Neuronal stem cell (in vitro differentiated cells): ENCODE measurements around the gene GALNTL6.

Experiments
- DNase-seq: peaks from one replicate; pipeline ENCODE4 v3.0.0-alpha.2; 2013; ENCODE audit warnings: low spot score
- H2AFZ ChIP-seq: one replicate; pipeline ENCODE4 v1.6.1; 2013; ENCODE audit warnings: mild to moderate bottlenecking, low read length, inconsistent platforms
- H2AK5ac ChIP-seq: 2 replicates; pipeline ENCODE4 v1.6.1; 2013; ENCODE audit warnings: low read depth, mild to moderate bottlenecking, inconsistent platforms, low read length, moderate library complexity, mixed read lengths
- H2BK120ac ChIP-seq: 2 replicates; pipeline ENCODE4 v1.6.1; 2013; ENCODE audit warnings: low read depth, mild to moderate bottlenecking, inconsistent platforms, low read length, moderate library complexity, mixed read lengths
- H2BK12ac ChIP-seq: one replicate; pipeline ENCODE4 v1.6.1; 2013; ENCODE audit warnings: low read length, inconsistent platforms
- H2BK15ac ChIP-seq: 2 replicates; pipeline ENCODE4 v1.6.1; 2013; ENCODE audit warnings: mild to moderate bottlenecking, low read length, inconsistent platforms, mixed read lengths
- H2BK5ac ChIP-seq: one replicate; pipeline ENCODE4 v1.6.1; 2013; ENCODE audit warnings: inconsistent platforms, mild to moderate bottlenecking, low read length, moderate library complexity
- H3K14ac ChIP-seq: one replicate; pipeline ENCODE4 v1.6.1; 2013; ENCODE audit warnings: low read length, inconsistent platforms
- H3K18ac ChIP-seq: 2 replicates; pipeline ENCODE4 v1.6.1; 2013; ENCODE audit warnings: low read length, inconsistent platforms
- H3K23ac ChIP-seq: 2 replicates; pipeline ENCODE4 v1.6.1; 2013; ENCODE audit warnings: low read depth, mild to moderate bottlenecking, mixed read lengths, low read length, inconsistent platforms; ENCODE audit not compliant: poor library complexity
- H3K27ac ChIP-seq: replicated peaks from 3 replicates; pipeline ENCODE4 v1.5.1; 2013; ENCODE audit warnings: low read length, inconsistent platforms
- H3K27me3 ChIP-seq, 3 experiments: 2 replicates each; pipeline ENCODE4 v1.6.1; 2013; ENCODE audit warnings: low read length in 3 of 3, mild to moderate bottlenecking in 2 of 3, inconsistent platforms in 1 of 3, low read depth in 1 of 3, mixed read lengths in 1 of 3, moderate library complexity in 1 of 3; ENCODE audit not compliant: control insufficient read depth in 3 of 3, insufficient read depth in 3 of 3
- H3K36me3 ChIP-seq, 2 donors: replicated peaks in 1 of 2; 2 replicates each; pipeline ENCODE4 v1.6.1; 2013; ENCODE audit warnings: low read length in 2 of 2; ENCODE audit not compliant: control insufficient read depth in 2 of 2, insufficient read depth in 2 of 2
- H3K4ac ChIP-seq: 2 replicates; pipeline ENCODE4 v1.6.1; 2013; ENCODE audit warnings: inconsistent platforms, mild to moderate bottlenecking, low read length, moderate library complexity
- H3K4me1 ChIP-seq, 2 donors: 1 replicate in 1 of 2; 2 replicates in 1 of 2; pipeline ENCODE4 v1.6.1; 2013; ENCODE audit warnings: low read length in 2 of 2, low read depth in 1 of 2; ENCODE audit not compliant: control insufficient read depth in 2 of 2, insufficient read depth in 1 of 2
- H3K4me2 ChIP-seq: one replicate; pipeline ENCODE4 v1.6.1; 2013; ENCODE audit warnings: mild to moderate bottlenecking, low read length, inconsistent platforms; ENCODE audit not compliant: insufficient read depth, poor library complexity, severe bottlenecking
- H3K4me3 ChIP-seq, 2 donors: 2 replicates each; pipeline ENCODE4 v1.5.1; 2013; ENCODE audit warnings: low read length in 2 of 2, mild to moderate bottlenecking in 2 of 2, inconsistent platforms in 1 of 2, moderate library complexity in 1 of 2
- H3K79me1 ChIP-seq: one replicate; pipeline ENCODE4 v1.6.1; 2013; ENCODE audit warnings: low read depth, mild to moderate bottlenecking, inconsistent platforms, low read length, moderate library complexity
- H3K9ac ChIP-seq: one replicate; pipeline ENCODE4 v1.6.1; 2013; ENCODE audit warnings: mild to moderate bottlenecking, low read depth, low read length, inconsistent platforms; ENCODE audit not compliant: poor library complexity
- H3K9me3 ChIP-seq, 2 donors: replicated peaks in 1 of 2; 2 replicates each; pipeline versions ENCODE3 to v1.6.1; 2013; ENCODE audit warnings: low read length in 2 of 2, mild to moderate bottlenecking in 2 of 2, inconsistent platforms in 1 of 2, low read depth in 1 of 2, mixed read lengths in 1 of 2, moderate library complexity in 1 of 2; ENCODE audit not compliant: control insufficient read depth in 2 of 2, insufficient read depth in 1 of 2
- H4K8ac ChIP-seq: one replicate; pipeline ENCODE4 v1.6.1; 2013; ENCODE audit warnings: low read depth, mild to moderate bottlenecking, inconsistent platforms, low read length, moderate library complexity
- H4K91ac ChIP-seq: one replicate; pipeline ENCODE4 v1.6.1; 2013; ENCODE audit warnings: low read length, low read depth, mild to moderate bottlenecking, inconsistent platforms; ENCODE audit not compliant: poor library complexity
- WGBS, 2 donors: extraction: QIAGEN DNeasy Blood & Tissue Kit; methylation state at CpG; one replicate each; pipeline ENCODE4 v1.1.7; 2013; ENCODE audit warnings: missing lambda C conversion rate in 2 of 2, mixed read lengths in 1 of 2; ENCODE audit not compliant: insufficient read length in 2 of 2, insufficient replicate concordance in 1 of 2; ENCODE audit errors: extremely low coverage in 2 of 2; 5-methylcytosine and 5-hydroxymethylcytosine counted together

The GALNTL6 gene

GRCh38 chr4:171785388-171785787 lies 27.8 kb upstream of the GALNTL6 start:
- peaks cover 2 to 7% of the 10 kb centered on the region in 2 donors for H3K9me3 ChIP-seq
- no peak overlapping the region for H2BK12ac ChIP-seq
- no peak overlapping the region for H3K4me2 ChIP-seq
- H3K36me3 ChIP-seq, result no peaks in the 10 kb centered on the region
- H4K8ac ChIP-seq, result no peak overlapping the region
- H3K79me1 ChIP-seq, result no peaks in the 10 kb centered on the region
- whole genome bisulfite sequencing, 2 donors, result no CpG with 5 or more reads among the region's 3 CpGs
- no peak overlapping the region for H2BK5ac ChIP-seq
- no peak overlapping the region for H2BK15ac ChIP-seq
- H3K23ac ChIP-seq, result no peak overlapping the region
- H3K18ac ChIP-seq, result no peak overlapping the region
- no peak overlapping the region for H3K9ac ChIP-seq
- no peak overlapping the region for H4K91ac ChIP-seq
- H3K27ac ChIP-seq, result no peak overlapping the region
- H3K27me3 ChIP-seq, result no peaks in the 10 kb centered on the region
- H2BK120ac ChIP-seq, result no peak overlapping the region
- no peak overlapping the region for H3K4ac ChIP-seq
- no peak for DNase-seq
- H3K4me3 ChIP-seq, result no peak overlapping the region
- H3K4me1 ChIP-seq, result no peaks in the 10 kb centered on the region
- no peak overlapping the region for H3K14ac ChIP-seq
- no peak overlapping the region for H2AFZ ChIP-seq
- no peak overlapping the region for H2AK5ac ChIP-seq

- no CpG with 5 or more reads among the region's 5 CpGs for WGBS, 2 donors
- Histone ChIP-seq H3K9ac (no peak overlapping the region), H3K23ac (no peak overlapping the region), H3K4me2 (no peak overlapping the region), H3K27me3 (no peaks in the 10 kb centered on the region), H3K9me3 (no peaks in the 10 kb centered on the region), H3K27ac (no peak overlapping the region), H2BK15ac (no peak overlapping the region), H2AK5ac (no peak overlapping the region), H2BK120ac (no peak overlapping the region), H2BK12ac (no peak overlapping the region), H4K8ac (no peak overlapping the region), H4K91ac (no peak overlapping the region), H3K4me1 (no peaks in the 10 kb centered on the region), H3K4ac (no peak overlapping the region), H3K79me1 (no peaks in the 10 kb centered on the region), H2AFZ (no peak overlapping the region), H3K18ac (no peak overlapping the region), H3K14ac (no peak overlapping the region), H3K36me3 (no peaks in the 10 kb centered on the region), H3K4me3 (no peak overlapping the region), H2BK5ac (no peak overlapping the region)
- DNase-seq, result no peak
Observed at GRCh38 chr4:171793723-171794122, 19.5 kb upstream of the GALNTL6 start.

- Histone ChIP-seq H3K79me1 (no peaks in the 10 kb centered on the region), H2BK15ac (no peak overlapping the region), H3K14ac (no peak overlapping the region), H3K27ac (no peak overlapping the region), H3K4ac (no peak overlapping the region), H2AK5ac (no peak overlapping the region), H2AFZ (no peak overlapping the region), H4K8ac (no peak overlapping the region), H2BK12ac (no peak overlapping the region), H3K18ac (no peak overlapping the region), H3K27me3 (no peaks in the 10 kb centered on the region), H3K23ac (no peak overlapping the region), H3K9ac (no peak overlapping the region), H3K36me3 (no peaks in the 10 kb centered on the region), H3K4me1 (no peaks in the 10 kb centered on the region), H3K4me2 (no peak overlapping the region), H3K9me3 (no peaks in the 10 kb centered on the region), H2BK120ac (no peak overlapping the region), H4K91ac (no peak overlapping the region), H2BK5ac (no peak overlapping the region), H3K4me3 (no peak overlapping the region)
- no CpG with 5 or more reads among the region's 2 CpGs for WGBS, 2 donors
- no peak for DNase-seq
Observed at GRCh38 chr4:171794528-171794927, 18.7 kb upstream of the GALNTL6 start.

GRCh38 chr4:171809854-171810253 lies 3.4 kb upstream of the GALNTL6 start:
- WGBS, 2 donors, result no CpG with 5 or more reads among the region's 1 CpG
- Histone ChIP-seq H3K9ac (no peak overlapping the region), H3K9me3 (no peaks in the 10 kb centered on the region), H3K36me3 (no peaks in the 10 kb centered on the region), H3K27ac (no peak overlapping the region), H2BK12ac (no peak overlapping the region), H3K4me1 (peaks cover 3 to 5% of the 10 kb centered on the region in 2 donors), H3K23ac (no peak overlapping the region), H4K8ac (no peak overlapping the region), H3K4ac (no peak overlapping the region), H2AFZ (no peak overlapping the region), H2BK5ac (no peak overlapping the region), H3K4me2 (no peak overlapping the region), H4K91ac (no peak overlapping the region), H2AK5ac (no peak overlapping the region), H3K18ac (no peak overlapping the region), H3K14ac (no peak overlapping the region), H3K79me1 (no peaks in the 10 kb centered on the region), H3K4me3 (no peak overlapping the region), H2BK120ac (no peak overlapping the region), H3K27me3 (peaks cover 3 to 40% (median 30%) of the 10 kb centered on the region in 3 experiments), H2BK15ac (no peak overlapping the region)
- no peak for DNase-seq
